ENCODE measurements around the gene PCNX4.
"Not testable (repeated sequence)": the region's sequence is repeated elsewhere in the genome, so short reads cannot be mapped to it uniquely, and the experiment has no call there.

PCNX4 gene

GRCh38 chr14:60091550-60092525, at the start of gene PCNX4:
Gene PCNX4 (plus strand): TSS chr14:60091923. CDS start chr14:60107639, 15,716 bp downstream.
- H3K4me3 ChIP-seq (ENCODE audit: low read depth, low read length): peak within 1 kb of the TSS; percentile 97
- H3K27ac ChIP-seq: peak within 1 kb of the TSS; percentile 98
- peaks cover 10% of the 10 kb centered on the region for H3K4me1 ChIP-seq
- no peak for TF ChIP-seq CTCF (IDR thresholded peaks at IDR 0.05)
- peak within 1 kb of the TSS; percentile 89 for H3K4me2 ChIP-seq (ENCODE audit: low read length)
- peak within 1 kb of the TSS; percentile 99 for H2AFZ ChIP-seq
- peak within 1 kb of the TSS; percentile 64 for H3K9ac ChIP-seq
- H3K9me3 ChIP-seq (ENCODE audit: control insufficient read depth, low read length): no peaks in the 10 kb centered on the region
- no peaks in the 10 kb centered on the region for H3K27me3 ChIP-seq (ENCODE audit: control insufficient read depth, insufficient read depth, low read length)
- H3K79me2 ChIP-seq: peaks cover 33% of the 10 kb centered on the region
- no peaks in the 10 kb centered on the region for H3K36me3 ChIP-seq (ENCODE audit: control insufficient read depth, insufficient read depth, low read length)

GRCh38 chr14:60047976-60048375, 43.7 kb upstream of the PCNX4 start:
- not testable (repeated sequence) for H3K27ac ChIP-seq; H3K9ac ChIP-seq; H3K79me2 ChIP-seq; H2AFZ ChIP-seq; H3K4me3 ChIP-seq (ENCODE audit: low read depth, low read length); H3K36me3 ChIP-seq (ENCODE audit: control insufficient read depth, insufficient read depth, low read length); H3K4me1 ChIP-seq; H3K4me2 ChIP-seq (ENCODE audit: low read length); H3K27me3 ChIP-seq (ENCODE audit: control insufficient read depth, insufficient read depth, low read length); H3K9me3 ChIP-seq (ENCODE audit: control insufficient read depth, low read length)

- Histone ChIP-seq H3K9me3 (ENCODE audit: control insufficient read depth, low read length) (no peaks in the 10 kb centered on the region), H3K27me3 (ENCODE audit: control insufficient read depth, insufficient read depth, low read length) (no peaks in the 10 kb centered on the region), H2AFZ (no peak overlapping the region), H3K27ac (no peak overlapping the region), H3K36me3 (ENCODE audit: control insufficient read depth, insufficient read depth, low read length) (no peaks in the 10 kb centered on the region), H3K79me2 (no peaks in the 10 kb centered on the region), H3K9ac (no peak overlapping the region), H3K4me2 (ENCODE audit: low read length) (no peak overlapping the region), H3K4me1 (no peaks in the 10 kb centered on the region), H3K4me3 (ENCODE audit: low read depth, low read length) (no peak overlapping the region)
- TF ChIP-seq CTCF (IDR thresholded peaks at IDR 0.05): no peak
These were observed 40.0 kb upstream of the PCNX4 start for GRCh38 chr14:60051721-60052221.

- Histone ChIP-seq H3K27me3 (ENCODE audit: control insufficient read depth, insufficient read depth, low read length) (no peaks in the 10 kb centered on the region), H3K4me1 (no peaks in the 10 kb centered on the region), H3K79me2 (no peaks in the 10 kb centered on the region), H3K9ac (no peak overlapping the region), H2AFZ (no peak overlapping the region), H3K9me3 (ENCODE audit: control insufficient read depth, low read length) (no peaks in the 10 kb centered on the region), H3K27ac (no peak overlapping the region), H3K36me3 (ENCODE audit: control insufficient read depth, insufficient read depth, low read length) (no peaks in the 10 kb centered on the region), H3K4me3 (ENCODE audit: low read depth, low read length) (no peak overlapping the region), H3K4me2 (ENCODE audit: low read length) (no peak overlapping the region)
- TF ChIP-seq CTCF (IDR thresholded peaks at IDR 0.05): no peak
These were observed 33.6 kb upstream of the PCNX4 start for GRCh38 chr14:60058087-60058486.

GRCh38 chr14:60061371-60061770, 30.4 kb upstream of the PCNX4 start:
- Histone ChIP-seq H3K4me2 (ENCODE audit: low read length) (no peak overlapping the region), H3K27ac (no peak overlapping the region), H3K9me3 (ENCODE audit: control insufficient read depth, low read length) (no peaks in the 10 kb centered on the region), H3K79me2 (no peaks in the 10 kb centered on the region), H3K4me1 (no peaks in the 10 kb centered on the region), H3K4me3 (ENCODE audit: low read depth, low read length) (no peak overlapping the region), H3K27me3 (ENCODE audit: control insufficient read depth, insufficient read depth, low read length) (no peaks in the 10 kb centered on the region), H3K36me3 (ENCODE audit: control insufficient read depth, insufficient read depth, low read length) (no peaks in the 10 kb centered on the region), H3K9ac (no peak overlapping the region), H2AFZ (no peak overlapping the region)
- no peak for TF ChIP-seq CTCF (IDR thresholded peaks at IDR 0.05)

Data from parathyroid adenoma (tissue), 2 donors.